Activated T-cell treated with anti-CD3 and anti-CD28 coated beads, Interleukin-2, amount 50 U/mL, for 24 hours (primary cell): ENCODE data around the gene FOS.
"Not testable (repeated sequence)": the region's sequence is repeated elsewhere in the genome, so short reads cannot be mapped to it uniquely, and the experiment has no call there.

Experiments
- DNase-seq: peaks from one replicate; pipeline ENCODE4 v3.0.0-alpha.2; 2020
- H3K27ac Mint-ChIP-seq: 2 replicates; pipeline ENCODE4 v1.8.0; 2020; ENCODE audit warnings: mild to moderate bottlenecking, mixed read lengths
- H3K27me3 Mint-ChIP-seq: 2 replicates; pipeline ENCODE4 v1.8.0; 2020; ENCODE audit warnings: mixed read lengths
- H3K36me3 Mint-ChIP-seq: 2 replicates; pipeline ENCODE4 v1.8.0; 2020; ENCODE audit warnings: low read depth, mixed read lengths
- H3K4me1 Mint-ChIP-seq: 2 replicates; pipeline ENCODE4 v1.8.0; 2020; ENCODE audit warnings: low read depth, mixed read lengths
- H3K4me3 Mint-ChIP-seq: 2 replicates; pipeline ENCODE4 v1.8.0; 2020; ENCODE audit warnings: mild to moderate bottlenecking, moderate library complexity, mixed read lengths
- H3K9me3 Mint-ChIP-seq: 2 replicates; pipeline ENCODE4 v1.8.0; 2020; ENCODE audit warnings: mixed read lengths

FOS gene

DNA sequence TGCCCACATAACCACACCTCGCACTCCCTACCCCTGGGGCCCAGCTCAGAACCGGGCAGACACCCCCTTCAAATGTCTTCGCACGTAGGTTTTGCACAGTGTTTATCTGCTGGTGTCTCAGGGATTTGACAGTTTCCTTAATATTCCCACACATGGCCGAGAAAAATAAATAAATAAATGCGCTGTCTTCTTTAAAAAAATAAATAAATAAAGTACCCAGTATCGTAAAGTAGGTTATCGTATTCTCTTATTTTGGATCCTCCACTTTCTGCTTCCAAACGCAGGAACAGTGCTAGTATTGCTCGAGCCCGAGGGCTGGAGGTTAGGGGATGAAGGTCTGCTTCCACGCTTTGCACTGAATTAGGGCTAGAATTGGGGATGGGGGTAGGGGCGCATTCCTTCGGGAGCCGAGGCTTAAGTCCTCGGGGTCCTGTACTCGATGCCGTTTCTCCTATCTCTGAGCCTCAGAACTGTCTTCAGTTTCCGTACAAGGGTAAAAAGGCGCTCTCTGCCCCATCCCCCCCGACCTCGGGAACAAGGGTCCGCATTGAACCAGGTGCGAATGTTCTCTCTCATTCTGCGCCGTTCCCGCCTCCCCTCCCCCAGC is 710 bp upstream of the FOS start:
- H3K4me1 Mint-ChIP-seq: peaks cover 59% of the 10 kb centered on the region
- peak overlapping the region; percentile 91 for H3K4me3 Mint-ChIP-seq
- H3K27me3 Mint-ChIP-seq: peaks cover 44% of the 10 kb centered on the region
- DNase-seq: peak; percentile 55
- peak overlapping the region; percentile 99 for H3K27ac Mint-ChIP-seq
- peaks cover 37% of the 10 kb centered on the region for H3K36me3 Mint-ChIP-seq
- no peaks in the 10 kb centered on the region for H3K9me3 Mint-ChIP-seq

DNA sequence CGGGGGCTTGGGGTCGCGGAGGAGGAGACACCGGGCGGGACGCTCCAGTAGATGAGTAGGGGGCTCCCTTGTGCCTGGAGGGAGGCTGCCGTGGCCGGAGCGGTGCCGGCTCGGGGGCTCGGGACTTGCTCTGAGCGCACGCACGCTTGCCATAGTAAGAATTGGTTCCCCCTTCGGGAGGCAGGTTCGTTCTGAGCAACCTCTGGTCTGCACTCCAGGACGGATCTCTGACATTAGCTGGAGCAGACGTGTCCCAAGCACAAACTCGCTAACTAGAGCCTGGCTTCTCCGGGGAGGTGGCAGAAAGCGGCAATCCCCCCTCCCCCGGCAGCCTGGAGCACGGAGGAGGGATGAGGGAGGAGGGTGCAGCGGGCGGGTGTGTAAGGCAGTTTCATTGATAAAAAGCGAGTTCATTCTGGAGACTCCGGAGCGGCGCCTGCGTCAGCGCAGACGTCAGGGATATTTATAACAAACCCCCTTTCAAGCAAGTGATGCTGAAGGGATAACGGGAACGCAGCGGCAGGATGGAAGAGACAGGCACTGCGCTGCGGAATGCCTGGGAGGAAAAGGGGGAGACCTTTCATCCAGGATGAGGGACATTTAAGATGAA is 630 bp downstream of the FOS start:
- Mint-ChIP-seq H3K36me3 (peaks cover 37% of the 10 kb centered on the region), H3K27ac (peak overlapping the region; percentile 99)

DNA sequence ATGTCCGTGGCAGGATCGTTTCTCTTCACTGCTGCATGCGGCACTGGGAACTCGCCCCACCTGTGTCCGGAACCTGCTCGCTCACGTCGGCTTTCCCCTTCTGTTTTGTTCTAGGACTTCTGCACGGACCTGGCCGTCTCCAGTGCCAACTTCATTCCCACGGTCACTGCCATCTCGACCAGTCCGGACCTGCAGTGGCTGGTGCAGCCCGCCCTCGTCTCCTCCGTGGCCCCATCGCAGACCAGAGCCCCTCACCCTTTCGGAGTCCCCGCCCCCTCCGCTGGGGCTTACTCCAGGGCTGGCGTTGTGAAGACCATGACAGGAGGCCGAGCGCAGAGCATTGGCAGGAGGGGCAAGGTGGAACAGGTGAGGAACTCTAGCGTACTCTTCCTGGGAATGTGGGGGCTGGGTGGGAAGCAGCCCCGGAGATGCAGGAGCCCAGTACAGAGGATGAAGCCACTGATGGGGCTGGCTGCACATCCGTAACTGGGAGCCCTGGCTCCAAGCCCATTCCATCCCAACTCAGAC is 1.2 kb downstream of the FOS start:
- DNase-seq: no peak
- H3K4me1 Mint-ChIP-seq: peaks cover 53% of the 10 kb centered on the region

More for the DNA sequence above, 630 bp downstream of the FOS start:
- peak; percentile 72 for DNase-seq
- Mint-ChIP-seq H3K9me3 (no peaks in the 10 kb centered on the region), H3K4me1 (peaks cover 57% of the 10 kb centered on the region), H3K27me3 (peaks cover 32% of the 10 kb centered on the region), H3K4me3 (peak overlapping the region; percentile 91)

DNA sequence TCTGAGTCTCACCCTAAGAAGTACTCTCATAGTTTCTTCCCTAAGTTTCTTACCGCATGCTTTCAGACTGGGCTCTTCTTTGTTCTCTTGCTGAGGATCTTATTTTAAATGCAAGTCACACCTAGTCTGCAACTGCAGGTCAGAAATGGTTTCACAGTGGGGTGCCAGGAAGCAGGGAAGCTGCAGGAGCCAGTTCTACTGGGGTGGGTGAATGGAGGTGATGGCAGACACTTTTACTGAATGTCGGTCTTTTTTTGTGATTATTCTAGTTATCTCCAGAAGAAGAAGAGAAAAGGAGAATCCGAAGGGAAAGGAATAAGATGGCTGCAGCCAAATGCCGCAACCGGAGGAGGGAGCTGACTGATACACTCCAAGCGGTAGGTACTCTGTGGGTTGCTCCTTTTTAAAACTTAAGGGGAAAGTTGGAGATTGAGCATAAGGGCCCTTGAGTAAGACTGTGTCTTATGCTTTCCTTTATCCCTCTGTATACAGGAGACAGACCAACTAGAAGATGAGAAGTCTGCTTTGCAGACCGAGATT is 1.7 kb downstream of the FOS start:
- H3K4me3 Mint-ChIP-seq: peak overlapping the region; percentile 91
- H3K4me1 Mint-ChIP-seq: peaks cover 48% of the 10 kb centered on the region
- no peaks in the 10 kb centered on the region for H3K9me3 Mint-ChIP-seq
- H3K27me3 Mint-ChIP-seq: peaks cover 22% of the 10 kb centered on the region
- H3K36me3 Mint-ChIP-seq: peaks cover 37% of the 10 kb centered on the region
- DNase-seq: no peak
- no peak overlapping the region for H3K27ac Mint-ChIP-seq

More for the DNA sequence above, 1.2 kb downstream of the FOS start:
- peak overlapping the region; percentile 99 for H3K27ac Mint-ChIP-seq
- H3K9me3 Mint-ChIP-seq: no peaks in the 10 kb centered on the region
- H3K36me3 Mint-ChIP-seq: peaks cover 37% of the 10 kb centered on the region
- H3K27me3 Mint-ChIP-seq: peaks cover 27% of the 10 kb centered on the region
- H3K4me3 Mint-ChIP-seq: peak overlapping the region; percentile 91

DNA sequence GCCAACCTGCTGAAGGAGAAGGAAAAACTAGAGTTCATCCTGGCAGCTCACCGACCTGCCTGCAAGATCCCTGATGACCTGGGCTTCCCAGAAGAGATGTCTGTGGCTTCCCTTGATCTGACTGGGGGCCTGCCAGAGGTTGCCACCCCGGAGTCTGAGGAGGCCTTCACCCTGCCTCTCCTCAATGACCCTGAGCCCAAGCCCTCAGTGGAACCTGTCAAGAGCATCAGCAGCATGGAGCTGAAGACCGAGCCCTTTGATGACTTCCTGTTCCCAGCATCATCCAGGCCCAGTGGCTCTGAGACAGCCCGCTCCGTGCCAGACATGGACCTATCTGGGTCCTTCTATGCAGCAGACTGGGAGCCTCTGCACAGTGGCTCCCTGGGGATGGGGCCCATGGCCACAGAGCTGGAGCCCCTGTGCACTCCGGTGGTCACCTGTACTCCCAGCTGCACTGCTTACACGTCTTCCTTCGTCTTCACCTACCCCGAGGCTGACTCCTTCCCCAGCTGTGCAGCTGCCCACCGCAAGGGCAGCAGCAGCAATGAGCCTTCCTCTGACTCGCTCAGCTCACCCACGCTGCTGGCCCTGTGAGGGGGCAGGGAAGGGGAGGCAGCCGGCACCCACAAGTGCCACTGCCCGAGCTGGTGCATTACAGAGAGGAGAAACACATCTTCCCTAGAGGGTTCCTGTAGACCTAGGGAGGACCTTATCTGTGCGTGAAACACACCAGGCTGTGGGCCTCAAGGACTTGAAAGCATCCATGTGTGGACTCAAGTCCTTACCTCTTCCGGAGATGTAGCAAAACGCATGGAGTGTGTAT is 2.4 kb downstream of the FOS start:
- peaks cover 17% of the 10 kb centered on the region for H3K27me3 Mint-ChIP-seq
- no peak for DNase-seq
- H3K4me1 Mint-ChIP-seq: peaks cover 44% of the 10 kb centered on the region
- H3K27ac Mint-ChIP-seq: peak overlapping the region; percentile 72
- no peaks in the 10 kb centered on the region for H3K9me3 Mint-ChIP-seq
- H3K36me3 Mint-ChIP-seq: peaks cover 37% of the 10 kb centered on the region
- H3K4me3 Mint-ChIP-seq: peak overlapping the region; percentile 91

DNA sequence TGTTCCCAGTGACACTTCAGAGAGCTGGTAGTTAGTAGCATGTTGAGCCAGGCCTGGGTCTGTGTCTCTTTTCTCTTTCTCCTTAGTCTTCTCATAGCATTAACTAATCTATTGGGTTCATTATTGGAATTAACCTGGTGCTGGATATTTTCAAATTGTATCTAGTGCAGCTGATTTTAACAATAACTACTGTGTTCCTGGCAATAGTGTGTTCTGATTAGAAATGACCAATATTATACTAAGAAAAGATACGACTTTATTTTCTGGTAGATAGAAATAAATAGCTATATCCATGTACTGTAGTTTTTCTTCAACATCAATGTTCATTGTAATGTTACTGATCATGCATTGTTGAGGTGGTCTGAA is 3.0 kb downstream of the FOS start:
- no peaks in the 10 kb centered on the region for H3K9me3 Mint-ChIP-seq
- peaks cover 42% of the 10 kb centered on the region for H3K4me1 Mint-ChIP-seq
- peaks cover 37% of the 10 kb centered on the region for H3K36me3 Mint-ChIP-seq
- peaks cover 11% of the 10 kb centered on the region for H3K27me3 Mint-ChIP-seq
- H3K4me3 Mint-ChIP-seq: peak overlapping the region; percentile 91
- no peak for DNase-seq
- H3K27ac Mint-ChIP-seq: no peak overlapping the region

DNA sequence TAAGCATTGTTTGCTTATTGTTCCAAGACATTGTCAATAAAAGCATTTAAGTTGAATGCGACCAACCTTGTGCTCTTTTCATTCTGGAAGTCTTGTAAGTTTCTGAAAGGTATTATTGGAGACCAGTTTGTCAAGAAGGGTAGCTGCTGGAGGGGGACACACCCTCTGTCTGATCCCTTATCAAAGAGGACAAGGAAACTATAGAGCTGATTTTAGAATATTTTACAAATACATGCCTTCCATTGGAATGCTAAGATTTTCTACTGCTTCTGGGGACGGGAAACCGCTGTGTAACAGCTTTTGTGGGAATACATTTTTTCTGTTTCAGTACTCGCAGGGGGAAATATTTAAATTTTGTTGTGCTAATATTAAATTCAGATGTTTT is 3.5 kb downstream of the FOS start:
- peaks cover 37% of the 10 kb centered on the region for H3K36me3 Mint-ChIP-seq
- no peak for DNase-seq
- no peak overlapping the region for H3K4me3 Mint-ChIP-seq
- H3K9me3 Mint-ChIP-seq: no peaks in the 10 kb centered on the region
- H3K4me1 Mint-ChIP-seq: peaks cover 39% of the 10 kb centered on the region
- H3K27ac Mint-ChIP-seq: no peak overlapping the region
- H3K27me3 Mint-ChIP-seq: peaks cover 8% of the 10 kb centered on the region

DNA sequence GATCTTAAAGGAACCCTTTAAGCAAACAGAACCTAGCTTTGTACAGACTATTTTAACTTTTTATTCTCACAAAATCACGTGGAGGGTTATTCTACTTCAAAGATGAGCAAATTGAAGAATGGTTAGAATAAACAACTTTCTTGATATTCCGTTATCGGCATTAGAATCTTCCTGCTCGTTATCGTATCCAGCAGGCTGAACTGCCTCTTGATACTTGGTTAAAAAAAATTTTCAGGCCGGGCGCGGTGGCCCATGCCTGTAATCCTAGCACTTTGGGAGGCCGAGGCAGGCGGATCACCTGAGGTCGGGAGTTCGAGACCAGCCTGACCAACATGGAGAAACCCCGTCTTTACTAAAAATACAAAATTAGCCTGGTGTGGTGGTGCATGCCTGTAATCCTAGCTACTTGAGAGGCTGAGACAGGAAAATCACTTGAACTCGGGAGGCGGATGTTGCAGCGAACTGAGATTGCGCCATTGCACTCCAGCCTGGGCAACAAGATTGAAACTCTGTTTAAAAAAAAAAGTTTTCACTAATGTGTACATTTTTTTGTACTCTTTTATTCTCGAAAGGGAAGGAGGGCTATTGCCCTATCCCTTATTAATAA is 4.0 kb downstream of the FOS start:
- H3K27me3 Mint-ChIP-seq, H3K4me3 Mint-ChIP-seq: not testable (repeated sequence)

DNA sequence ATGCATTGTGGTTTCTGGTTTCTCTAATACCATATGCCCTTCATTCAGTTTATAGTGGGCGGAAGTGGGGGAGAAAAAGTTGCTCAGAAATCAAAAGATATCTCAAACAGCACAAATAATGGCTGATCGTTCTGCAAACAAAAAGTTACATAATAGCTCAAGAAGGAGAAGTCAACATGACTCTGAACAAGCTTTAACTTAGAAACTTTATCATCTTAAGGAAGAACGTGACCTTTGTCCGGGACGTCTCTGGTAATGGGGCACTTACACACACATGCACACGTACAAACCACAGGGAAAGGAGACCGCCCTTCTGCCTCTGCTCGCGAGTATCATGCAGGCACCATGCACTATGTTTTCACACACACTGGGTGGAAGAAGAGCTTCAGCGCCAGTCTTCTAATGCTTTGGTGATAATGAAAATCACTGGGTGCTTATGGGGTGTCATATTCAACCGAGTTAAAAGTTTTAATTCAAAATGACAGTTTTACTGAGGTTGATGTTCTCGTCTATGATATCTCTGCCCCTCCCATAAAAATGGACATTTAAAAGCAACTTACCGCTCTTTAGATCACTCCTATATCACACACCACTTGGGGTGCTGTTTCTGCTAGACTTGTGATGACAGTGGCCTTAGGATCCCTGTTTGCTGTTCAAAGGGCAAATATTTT is 4.7 kb downstream of the FOS start:
- peaks cover 37% of the 10 kb centered on the region for H3K36me3 Mint-ChIP-seq
- no peaks in the 10 kb centered on the region for H3K9me3 Mint-ChIP-seq
- H3K4me1 Mint-ChIP-seq: peaks cover 31% of the 10 kb centered on the region
- H3K27me3 Mint-ChIP-seq: peaks cover 3% of the 10 kb centered on the region
- no peak overlapping the region for H3K4me3 Mint-ChIP-seq
- no peak overlapping the region for H3K27ac Mint-ChIP-seq
- no peak for DNase-seq

More for the DNA sequence above, 4.0 kb downstream of the FOS start:
- H3K9me3 Mint-ChIP-seq, DNase-seq, H3K27ac Mint-ChIP-seq: not testable (repeated sequence)
- Mint-ChIP-seq H3K4me1 (peaks cover 36% of the 10 kb centered on the region), H3K36me3 (peaks cover 37% of the 10 kb centered on the region)

DNA sequence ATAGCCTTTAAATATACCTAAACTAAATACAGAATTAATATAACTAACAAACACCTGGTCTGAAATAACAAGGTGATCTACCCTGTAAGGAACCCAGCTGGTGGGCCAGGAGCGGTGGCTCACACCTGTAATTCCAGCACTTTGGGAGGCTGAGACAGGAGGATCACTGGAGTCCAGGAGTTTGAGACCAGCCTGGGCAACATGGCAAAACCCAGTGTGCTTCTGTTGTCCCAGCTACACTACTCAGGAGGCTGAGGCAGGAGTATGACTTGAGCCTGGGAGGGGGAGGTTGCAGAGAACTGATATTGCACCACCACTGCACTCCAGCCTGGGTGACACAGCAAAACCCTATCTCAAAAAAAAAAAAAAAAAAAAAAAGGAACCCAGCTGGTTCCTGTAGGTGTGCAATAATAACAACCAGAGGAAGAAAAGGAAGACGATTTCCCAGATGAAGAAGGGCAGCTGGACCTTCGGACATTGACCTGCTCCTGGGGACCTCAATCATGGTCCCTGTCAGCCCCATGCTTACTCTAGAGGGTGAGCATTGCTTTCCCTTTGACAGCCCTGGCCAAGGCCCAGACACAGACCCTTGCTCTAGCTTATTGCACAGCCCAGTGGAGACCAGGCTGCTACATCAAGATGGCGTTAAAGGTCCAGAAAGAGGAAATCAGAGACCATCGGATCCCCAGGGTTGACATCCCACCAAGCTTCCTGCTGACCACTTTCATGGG is 5.4 kb downstream of the FOS start:
- no peak for DNase-seq

DNA sequence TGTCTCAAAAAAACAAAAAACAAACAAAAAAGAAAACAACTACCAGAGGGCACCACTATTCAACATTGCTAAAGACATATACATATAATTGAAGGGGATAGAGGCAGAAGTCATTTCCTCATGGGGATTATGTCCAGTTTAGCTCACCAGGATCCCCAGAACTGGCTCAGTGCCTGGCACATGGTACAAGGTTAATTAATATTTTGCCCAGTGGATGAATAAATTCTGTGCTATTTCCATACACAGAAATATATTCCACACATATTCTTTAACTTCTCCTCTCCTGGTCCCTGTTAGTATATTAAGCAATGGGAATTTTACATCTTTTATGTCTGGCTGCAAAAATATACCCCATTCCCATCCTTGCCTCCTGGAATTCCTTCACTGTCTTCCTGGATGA is 6.7 kb downstream of the FOS start:
- Mint-ChIP-seq H3K36me3 (peaks cover 21% of the 10 kb centered on the region), H3K9me3 (no peaks in the 10 kb centered on the region), H3K4me1 (peaks cover 17% of the 10 kb centered on the region), H3K4me3 (no peak overlapping the region), H3K27ac (no peak overlapping the region), H3K27me3 (no peaks in the 10 kb centered on the region)
- no peak for DNase-seq

More for the DNA sequence above, 5.4 kb downstream of the FOS start:
- H3K27ac Mint-ChIP-seq: no peak overlapping the region
- no peak overlapping the region for H3K4me3 Mint-ChIP-seq
- peaks cover 3% of the 10 kb centered on the region for H3K27me3 Mint-ChIP-seq
- H3K9me3 Mint-ChIP-seq: no peaks in the 10 kb centered on the region
- H3K36me3 Mint-ChIP-seq: peaks cover 34% of the 10 kb centered on the region
- peaks cover 29% of the 10 kb centered on the region for H3K4me1 Mint-ChIP-seq

DNA sequence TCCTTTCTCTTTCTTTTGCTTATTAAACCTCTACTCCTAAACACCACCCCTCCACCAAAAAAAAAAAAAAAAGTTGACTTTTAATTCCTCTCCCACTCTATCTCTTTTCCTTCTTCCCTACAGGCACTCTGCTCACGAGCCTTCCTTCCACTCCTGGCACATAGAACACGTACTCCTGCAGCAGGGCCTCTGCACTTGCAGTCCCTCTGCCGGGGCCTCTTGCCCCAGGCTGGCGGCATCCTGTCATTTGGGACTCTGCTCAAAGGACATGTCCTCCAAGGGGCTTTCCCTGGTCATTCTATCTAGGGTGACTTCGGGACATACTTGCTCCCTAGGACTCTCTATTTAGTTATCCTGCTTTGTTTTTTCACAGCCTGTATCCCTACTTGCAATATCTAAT is 7.7 kb downstream of the FOS start:
- no peak for DNase-seq
- no peak overlapping the region for H3K27ac Mint-ChIP-seq
- peaks cover 7% of the 10 kb centered on the region for H3K4me1 Mint-ChIP-seq
- no peaks in the 10 kb centered on the region for H3K9me3 Mint-ChIP-seq
- H3K27me3 Mint-ChIP-seq: no peaks in the 10 kb centered on the region
- H3K4me3 Mint-ChIP-seq: no peak overlapping the region
- peaks cover 11% of the 10 kb centered on the region for H3K36me3 Mint-ChIP-seq

DNA sequence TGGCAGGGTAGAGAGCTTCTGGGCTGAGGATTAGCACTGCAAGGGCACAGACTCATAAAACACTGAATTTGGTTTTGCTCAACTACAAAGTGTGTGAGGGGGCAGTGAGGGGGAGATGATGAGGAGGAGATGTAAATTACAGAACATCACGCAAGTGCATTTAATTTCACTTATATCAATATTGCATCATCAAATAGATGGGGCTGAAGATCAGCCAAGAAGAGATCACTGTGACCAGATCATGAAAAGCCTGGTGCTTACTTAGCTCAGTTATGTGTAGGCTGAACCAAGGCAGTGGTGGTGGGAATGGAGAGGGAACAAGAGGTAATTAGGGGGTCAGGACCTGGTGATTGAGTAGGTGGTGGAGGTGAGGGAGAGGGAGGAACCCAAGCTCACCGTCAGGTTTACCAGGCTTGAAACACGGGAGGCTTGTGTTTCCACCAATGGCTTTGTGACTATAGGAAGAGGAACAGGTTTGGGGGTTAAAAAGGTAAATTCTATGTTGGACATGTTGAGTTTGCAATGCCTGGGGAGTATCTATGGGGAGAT is 11.3 kb downstream of the FOS start:
- peaks cover 9% of the 10 kb centered on the region for H3K4me1 Mint-ChIP-seq
- H3K4me3 Mint-ChIP-seq: no peak overlapping the region
- H3K27ac Mint-ChIP-seq: no peak overlapping the region

More for the DNA sequence above, 11.3 kb downstream of the FOS start:
- no peaks in the 10 kb centered on the region for H3K27me3 Mint-ChIP-seq
- H3K36me3 Mint-ChIP-seq: no peaks in the 10 kb centered on the region
- no peaks in the 10 kb centered on the region for H3K9me3 Mint-ChIP-seq
- DNase-seq: no peak
